Measurements from ENCODE around the gene LDHD. TPM values are rescaled to one million over a fixed set of nuclear protein-coding genes. Genes with fewer than 3 reads are reported as not detected.

The LDHD gene
- total and polyA plus RNA-seq, 2 of the 13 experiments (the other 11 are each of a cell fraction or from before 2014, with no cell fraction given) = 9.1 to 9.8 TPM

GRCh38 chr16:75105306-75106061 lies 11.1 kb downstream of the LDHD start:
- H3K4me1 ChIP-seq (ENCODE audit: insufficient read depth, low read length) = peaks cover 8% of the 10 kb centered on the region
- ChIA-PET CTCF (ENCODE audit: low intra/inter-chr PET ratio, low total read pairs) (no interaction called here), POLR2A (no interaction called here)
- in situ Hi-C loops (cut with HindIII; ENCODE audit: extremely low pct_ligation_motif_present, low pct_unique_long_range_greater_than_20kb) = loop anchor here (10.0 kb wide), 1 partner anchor 111 kb away; the partner anchor contains the start of gene ZNRF1
- H3K27me3 ChIP-seq (ENCODE audit: control insufficient read depth in 1 of 2, insufficient read depth in 2 of 2, low read length in 2 of 2) = no peaks in the 10 kb centered on the region
- no peak overlapping the region for H3K4me2 ChIP-seq (ENCODE audit: low read depth, low read length)
- H3K4me3 ChIP-seq (replicated peaks in 1 of 3; ENCODE audit: insufficient read depth in 1 of 3, low read depth in 2 of 3, low read length in 3 of 3) = no peak overlapping the region
- FAIRE-seq = no peak
- no peak for DNase-seq (ENCODE audit: low spot score)
- no peak overlapping the region for H2AFZ ChIP-seq (ENCODE audit: low read length)
- H3K36me3 ChIP-seq (replicated peaks in 1 of 2; ENCODE audit: control insufficient read depth in 1 of 2, insufficient read depth in 2 of 2, low read length in 2 of 2) = peaks cover 27 to 57% of the 10 kb centered on the region in 2 experiments
- H3K9ac ChIP-seq (ENCODE audit: insufficient read depth, low read depth, low read length) = no peak overlapping the region
- H3K79me2 ChIP-seq (ENCODE audit: insufficient read depth, low read length) = peaks cover 6% of the 10 kb centered on the region
- peaks cover 6% of the 10 kb centered on the region for H4K20me1 ChIP-seq (ENCODE audit: insufficient read depth, low read length)
- no peak for ATAC-seq
- TF ChIP-seq DPF2 (CRISPR knock-in tag; IDR thresholded peaks at IDR 0.05; ENCODE audit: borderline replicate concordance, low read depth) (no peak), ZNF225 (CRISPR knock-in tag; IDR thresholded peaks at IDR 0.05) (0 out of 2 replicates have a peak, but pooled peaks have one; percentile 33)
- 100% methylated on average over 6 of the region's 10 CpGs for WGBS (ENCODE audit: low lambda C conversion rate)
- no peaks in the 10 kb centered on the region for H3K9me3 ChIP-seq (ENCODE audit: low read length)
- BruUV-seq (replicated peaks) = no TSS peak
- intact Hi-C loops (cut with micrococcal nuclease; ENCODE audit: unreplicated experiment) = no loop called here
- H3K27ac ChIP-seq (ENCODE audit: extremely low read length, insufficient read depth, low read length) = no peak overlapping the region

DNA sequence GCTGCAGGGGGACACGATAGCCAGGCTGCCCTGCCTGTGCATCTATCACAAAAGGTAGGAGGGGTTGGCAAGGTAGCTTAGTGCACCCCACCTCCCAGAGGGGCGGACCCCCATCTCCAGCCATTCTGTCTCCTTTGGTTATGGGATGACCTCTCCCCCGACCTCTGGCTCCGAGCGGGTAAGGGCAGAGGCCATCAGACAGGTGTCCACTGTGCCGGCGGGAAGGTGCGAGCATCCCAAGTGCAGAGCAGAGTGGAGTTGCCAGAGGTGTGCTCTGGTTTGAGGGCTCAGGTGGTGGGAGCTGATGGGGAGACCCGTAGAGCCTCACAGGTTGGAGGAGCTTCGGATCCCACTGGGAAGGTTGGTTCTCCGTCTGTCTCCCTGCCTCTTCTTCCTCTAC lies 11.7 kb downstream of the LDHD start:
- Histone ChIP-seq H3K27me3 (ENCODE audit: control insufficient read depth in 1 of 2, insufficient read depth in 2 of 2, low read length in 2 of 2) (no peaks in the 10 kb centered on the region), H2AFZ (ENCODE audit: low read length) (no peak overlapping the region), H3K36me3 (replicated peaks in 1 of 2; ENCODE audit: control insufficient read depth in 1 of 2, insufficient read depth in 2 of 2, low read length in 2 of 2) (peaks cover 27 to 60% of the 10 kb centered on the region in 2 experiments), H3K27ac (ENCODE audit: extremely low read length, insufficient read depth, low read length) (no peak overlapping the region), H3K4me3 (replicated peaks in 1 of 3; ENCODE audit: insufficient read depth in 1 of 3, low read depth in 2 of 3, low read length in 3 of 3) (no peak overlapping the region), H3K4me2 (ENCODE audit: low read depth, low read length) (no peak overlapping the region), H3K9me3 (ENCODE audit: low read length) (no peaks in the 10 kb centered on the region), H4K20me1 (ENCODE audit: insufficient read depth, low read length) (peaks cover 7% of the 10 kb centered on the region), H3K79me2 (ENCODE audit: insufficient read depth, low read length) (peaks cover 7% of the 10 kb centered on the region), H3K4me1 (ENCODE audit: insufficient read depth, low read length) (peaks cover 2% of the 10 kb centered on the region), H3K9ac (ENCODE audit: insufficient read depth, low read depth, low read length) (no peak overlapping the region)
- in situ Hi-C loops (cut with HindIII; ENCODE audit: extremely low pct_ligation_motif_present, low pct_unique_long_range_greater_than_20kb) (loop anchor here (10.0 kb wide), 1 partner anchor 110 kb away; the partner anchor contains the start of gene ZNRF1), intact Hi-C loops (cut with micrococcal nuclease; ENCODE audit: unreplicated experiment) (no loop called here)
- ChIA-PET CTCF (ENCODE audit: low intra/inter-chr PET ratio, low total read pairs) (no interaction called here), POLR2A (no interaction called here)
- TF ChIP-seq KDM5A (IDR thresholded peaks at IDR 0.05; ENCODE audit: borderline replicate concordance, low read length) (no peak), SNAPC2 (CRISPR knock-in tag; IDR thresholded peaks at IDR 0.05) (no peak), TMF1 (CRISPR knock-in tag; IDR thresholded peaks at IDR 0.05; ENCODE audit: low read depth) (no peak), RXRB (CRISPR knock-in tag; IDR thresholded peaks at IDR 0.05; ENCODE audit: borderline replicate concordance) (no peak), ZNF737 (CRISPR knock-in tag; IDR thresholded peaks at IDR 0.05; ENCODE audit: borderline replicate concordance) (0 out of 2 replicates have a peak, but pooled peaks have one; percentile 4), ZNF234 (CRISPR knock-in tag; conservative IDR thresholded peaks at IDR 0.05) (no peak)
- TF ChIP-seq, protein P1, sequence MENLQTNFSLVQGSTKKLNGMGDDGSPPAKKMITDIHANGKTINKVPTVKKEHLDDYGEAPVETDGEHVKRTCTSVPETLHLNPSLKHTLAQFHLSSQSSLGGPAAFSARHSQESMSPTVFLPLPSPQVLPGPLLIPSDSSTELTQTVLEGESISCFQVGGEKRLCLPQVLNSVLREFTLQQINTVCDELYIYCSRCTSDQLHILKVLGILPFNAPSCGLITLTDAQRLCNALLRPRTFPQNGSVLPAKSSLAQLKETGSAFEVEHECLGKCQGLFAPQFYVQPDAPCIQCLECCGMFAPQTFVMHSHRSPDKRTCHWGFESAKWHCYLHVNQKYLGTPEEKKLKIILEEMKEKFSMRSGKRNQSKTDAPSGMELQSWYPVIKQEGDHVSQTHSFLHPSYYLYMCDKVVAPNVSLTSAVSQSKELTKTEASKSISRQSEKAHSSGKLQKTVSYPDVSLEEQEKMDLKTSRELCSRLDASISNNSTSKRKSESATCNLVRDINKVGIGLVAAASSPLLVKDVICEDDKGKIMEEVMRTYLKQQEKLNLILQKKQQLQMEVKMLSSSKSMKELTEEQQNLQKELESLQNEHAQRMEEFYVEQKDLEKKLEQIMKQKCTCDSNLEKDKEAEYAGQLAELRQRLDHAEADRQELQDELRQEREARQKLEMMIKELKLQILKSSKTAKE (CRISPR knock-in tag; IDR thresholded peaks at IDR 0.05; ENCODE audit: borderline replicate concordance) = no peak
- TF ChIP-seq, protein P2, sequence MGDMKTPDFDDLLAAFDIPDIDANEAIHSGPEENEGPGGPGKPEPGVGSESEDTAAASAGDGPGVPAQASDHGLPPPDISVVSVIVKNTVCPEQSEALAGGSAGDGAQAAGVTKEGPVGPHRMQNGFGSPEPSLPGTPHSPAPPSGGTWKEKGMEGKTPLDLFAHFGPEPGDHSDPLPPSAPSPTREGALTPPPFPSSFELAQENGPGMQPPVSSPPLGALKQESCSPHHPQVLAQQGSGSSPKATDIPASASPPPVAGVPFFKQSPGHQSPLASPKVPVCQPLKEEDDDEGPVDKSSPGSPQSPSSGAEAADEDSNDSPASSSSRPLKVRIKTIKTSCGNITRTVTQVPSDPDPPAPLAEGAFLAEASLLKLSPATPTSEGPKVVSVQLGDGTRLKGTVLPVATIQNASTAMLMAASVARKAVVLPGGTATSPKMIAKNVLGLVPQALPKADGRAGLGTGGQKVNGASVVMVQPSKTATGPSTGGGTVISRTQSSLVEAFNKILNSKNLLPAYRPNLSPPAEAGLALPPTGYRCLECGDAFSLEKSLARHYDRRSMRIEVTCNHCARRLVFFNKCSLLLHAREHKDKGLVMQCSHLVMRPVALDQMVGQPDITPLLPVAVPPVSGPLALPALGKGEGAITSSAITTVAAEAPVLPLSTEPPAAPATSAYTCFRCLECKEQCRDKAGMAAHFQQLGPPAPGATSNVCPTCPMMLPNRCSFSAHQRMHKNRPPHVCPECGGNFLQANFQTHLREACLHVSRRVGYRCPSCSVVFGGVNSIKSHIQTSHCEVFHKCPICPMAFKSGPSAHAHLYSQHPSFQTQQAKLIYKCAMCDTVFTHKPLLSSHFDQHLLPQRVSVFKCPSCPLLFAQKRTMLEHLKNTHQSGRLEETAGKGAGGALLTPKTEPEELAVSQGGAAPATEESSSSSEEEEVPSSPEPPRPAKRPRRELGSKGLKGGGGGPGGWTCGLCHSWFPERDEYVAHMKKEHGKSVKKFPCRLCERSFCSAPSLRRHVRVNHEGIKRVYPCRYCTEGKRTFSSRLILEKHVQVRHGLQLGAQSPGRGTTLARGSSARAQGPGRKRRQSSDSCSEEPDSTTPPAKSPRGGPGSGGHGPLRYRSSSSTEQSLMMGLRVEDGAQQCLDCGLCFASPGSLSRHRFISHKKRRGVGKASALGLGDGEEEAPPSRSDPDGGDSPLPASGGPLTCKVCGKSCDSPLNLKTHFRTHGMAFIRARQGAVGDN (CRISPR knock-in tag; IDR thresholded peaks at IDR 0.05) = peak; percentile 9; the same call in 1 of the 2 replicates
- ATAC-seq = no peak
- FAIRE-seq = no peak
- 99% methylated on average over 10 of the region's 11 CpGs for WGBS (ENCODE audit: low lambda C conversion rate)
- DNase-seq (ENCODE audit: low spot score) = no peak
- no TSS peak for BruUV-seq (replicated peaks)
